Fibroblast of skin of scalp (primary cell): ENCODE results near the gene HOXB4.

Experiments used
- DNase-seq: peaks from one replicate; pipeline ENCODE4 v3.0.0-alpha.2; 2013

HOXB4 gene

DNA sequence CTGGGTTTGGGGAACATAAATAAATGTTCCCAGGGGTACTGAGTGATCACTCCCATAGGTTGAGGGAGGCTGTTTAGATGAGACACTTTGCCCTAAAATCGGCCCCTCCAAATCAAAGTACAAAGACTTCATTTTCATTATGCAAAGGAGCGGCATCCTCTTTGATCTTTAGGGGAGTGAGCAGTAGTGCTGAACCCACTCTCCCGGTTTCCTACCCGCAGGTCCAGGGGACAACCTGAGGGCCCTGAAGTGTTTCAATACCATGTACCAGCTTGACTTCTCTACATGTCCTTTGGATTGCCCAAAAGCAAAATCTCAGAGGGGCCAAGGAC lies 23.0 kb upstream of the HOXB4 start:
- DNase-seq: no peak

DNA sequence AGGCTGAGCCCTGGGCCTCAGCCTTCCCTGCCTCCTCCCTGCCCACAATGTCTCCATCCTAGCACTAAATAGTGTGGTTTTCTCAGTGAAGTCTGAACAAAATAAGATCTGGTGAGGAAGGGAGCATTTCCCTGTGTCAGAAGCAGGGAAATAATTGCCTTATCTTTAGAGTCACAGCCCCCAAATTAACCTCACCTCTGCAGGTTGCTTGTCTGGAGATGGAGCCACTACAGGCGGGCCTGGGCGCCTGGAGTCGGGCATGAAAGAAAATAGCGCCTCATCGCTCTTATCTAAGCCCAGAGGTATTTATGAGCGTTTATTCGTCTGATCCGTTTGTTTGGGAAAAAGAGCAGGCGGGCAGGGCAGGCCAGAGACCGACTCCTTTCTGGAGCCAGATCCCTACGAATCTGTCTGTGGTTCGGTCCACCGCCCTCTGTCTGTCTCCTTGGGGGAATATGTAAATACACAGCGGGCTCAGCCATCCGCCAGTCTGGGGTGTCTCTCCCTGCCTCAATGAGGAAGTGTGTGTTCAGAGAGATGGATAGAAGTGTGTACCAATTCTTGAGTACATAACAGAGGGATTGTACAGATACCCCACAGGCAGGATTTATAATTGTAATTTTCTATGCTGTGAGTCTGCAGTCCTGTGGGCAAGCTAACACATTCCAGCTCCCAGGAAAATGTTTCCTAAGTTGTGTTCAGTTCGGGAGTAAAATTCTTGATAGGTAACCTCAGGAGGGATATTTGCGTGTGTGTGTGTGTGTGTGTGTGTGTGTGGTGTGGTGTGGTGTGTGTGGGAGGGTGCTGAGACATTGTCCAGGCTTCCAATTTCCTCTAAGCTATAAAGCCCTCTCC lies 22.3 kb upstream of the HOXB4 start:
- no peak for DNase-seq

DNA sequence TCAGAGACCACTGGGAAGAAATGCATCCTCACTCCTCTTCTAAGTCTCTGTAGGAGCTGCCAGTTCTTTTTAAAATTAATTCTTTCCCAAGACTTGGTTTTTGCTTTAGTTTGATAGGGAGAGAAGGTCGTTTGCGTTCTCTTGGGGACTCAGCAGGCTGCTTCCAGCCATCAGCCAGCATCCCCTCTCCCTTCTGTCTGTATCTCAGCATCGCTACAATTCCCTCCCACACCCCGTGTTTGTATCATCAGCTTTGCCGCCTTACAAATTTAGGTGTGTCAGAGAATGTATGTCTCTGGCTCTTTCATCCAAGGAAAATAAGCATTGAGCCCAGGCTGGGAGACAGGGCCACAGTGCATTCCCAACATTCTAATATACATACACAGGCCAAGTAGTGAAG lies 21.2 kb upstream of the HOXB4 start:
- DNase-seq: no peak

- no peak for DNase-seq
Measured at GRCh38 chr17:48598736-48599135, 20.6 kb upstream of the HOXB4 start.

GRCh38 chr17:48597778-48598631 lies 19.9 kb upstream of the HOXB4 start:
- DNase-seq: peak; percentile 37

- DNase-seq: no peak
Measured at GRCh38 chr17:48597528-48597777, 19.3 kb upstream of the HOXB4 start.

DNA sequence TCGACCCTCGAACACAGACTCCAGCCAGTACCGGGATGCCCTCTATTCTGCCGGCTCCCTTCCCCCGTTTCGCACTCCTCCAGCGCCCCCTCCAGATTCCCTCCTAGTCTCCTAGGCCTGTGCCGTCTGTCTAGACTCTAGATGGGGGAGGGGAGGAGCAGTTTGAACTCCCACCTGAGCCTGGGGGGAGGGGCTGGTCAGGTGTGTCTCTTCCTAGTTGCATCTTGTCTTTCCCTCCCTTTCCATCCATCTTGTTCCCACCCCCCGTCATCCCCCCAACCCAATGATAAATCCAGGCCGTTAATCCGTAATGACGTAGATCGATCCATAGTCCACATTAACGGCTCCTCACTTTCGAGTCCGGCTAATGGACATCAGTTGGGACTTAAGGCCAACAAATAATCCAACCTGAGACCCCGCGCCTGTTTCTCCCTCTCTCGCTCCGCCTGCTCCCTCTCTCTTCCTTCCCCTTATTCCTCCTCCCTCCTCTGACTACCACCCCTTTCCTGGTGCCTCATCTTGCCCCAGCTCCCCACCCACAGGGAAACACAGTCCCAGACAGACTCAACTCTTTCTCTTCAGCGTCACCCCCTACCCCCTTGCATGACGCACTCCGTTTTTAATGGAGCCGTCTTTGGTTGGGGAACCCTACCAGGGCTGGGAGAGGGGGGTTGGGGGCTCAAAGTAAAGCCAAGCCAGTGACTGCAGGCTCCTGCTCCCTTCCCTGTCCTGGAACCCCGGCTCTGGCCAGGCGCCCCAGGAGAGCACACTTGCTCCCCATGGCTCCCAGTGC lies 18.8 kb upstream of the HOXB4 start:
- DNase-seq: no peak

DNA sequence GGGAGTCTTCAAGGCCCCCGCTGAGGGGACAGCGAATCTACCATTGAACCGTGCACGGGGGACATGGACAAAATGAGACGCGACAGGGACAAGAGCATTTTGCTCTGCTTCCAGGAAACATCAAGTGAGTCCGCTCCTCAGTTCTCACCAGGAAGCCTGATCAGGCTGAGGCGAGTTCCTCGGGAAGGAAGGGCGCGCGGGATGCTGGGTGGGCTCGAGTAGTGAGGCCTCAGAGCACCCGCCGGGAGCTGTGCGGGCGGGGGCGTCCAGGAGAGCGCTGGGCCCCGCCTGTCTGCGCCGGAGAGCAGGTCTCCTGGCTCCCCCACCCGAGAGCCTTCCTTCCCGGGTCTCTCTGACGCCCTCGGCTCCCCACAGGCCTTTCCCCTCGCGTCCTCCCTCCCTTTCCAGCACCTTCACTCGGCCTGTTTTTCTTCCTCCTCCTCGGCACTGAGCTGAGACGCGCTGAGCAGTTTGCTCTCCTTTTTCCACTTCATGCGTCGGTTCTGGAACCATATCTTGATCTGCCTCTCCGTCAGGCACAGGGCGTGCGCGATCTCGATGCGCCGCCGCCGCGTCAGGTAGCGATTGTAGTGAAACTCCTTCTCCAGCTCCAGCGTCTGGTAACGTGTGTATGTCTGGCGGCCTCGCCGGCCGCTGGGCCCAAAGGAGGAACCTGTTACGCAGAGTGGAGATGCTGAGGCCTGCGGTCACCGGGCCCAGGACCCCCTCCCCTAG lies 18.0 kb upstream of the HOXB4 start:
- DNase-seq: no peak

- no peak for DNase-seq
Measured at GRCh38 chr17:48595278-48595999, 17.3 kb upstream of the HOXB4 start.

GRCh38 chr17:48594538-48595277 lies 16.6 kb upstream of the HOXB4 start:
- no peak for DNase-seq

DNA sequence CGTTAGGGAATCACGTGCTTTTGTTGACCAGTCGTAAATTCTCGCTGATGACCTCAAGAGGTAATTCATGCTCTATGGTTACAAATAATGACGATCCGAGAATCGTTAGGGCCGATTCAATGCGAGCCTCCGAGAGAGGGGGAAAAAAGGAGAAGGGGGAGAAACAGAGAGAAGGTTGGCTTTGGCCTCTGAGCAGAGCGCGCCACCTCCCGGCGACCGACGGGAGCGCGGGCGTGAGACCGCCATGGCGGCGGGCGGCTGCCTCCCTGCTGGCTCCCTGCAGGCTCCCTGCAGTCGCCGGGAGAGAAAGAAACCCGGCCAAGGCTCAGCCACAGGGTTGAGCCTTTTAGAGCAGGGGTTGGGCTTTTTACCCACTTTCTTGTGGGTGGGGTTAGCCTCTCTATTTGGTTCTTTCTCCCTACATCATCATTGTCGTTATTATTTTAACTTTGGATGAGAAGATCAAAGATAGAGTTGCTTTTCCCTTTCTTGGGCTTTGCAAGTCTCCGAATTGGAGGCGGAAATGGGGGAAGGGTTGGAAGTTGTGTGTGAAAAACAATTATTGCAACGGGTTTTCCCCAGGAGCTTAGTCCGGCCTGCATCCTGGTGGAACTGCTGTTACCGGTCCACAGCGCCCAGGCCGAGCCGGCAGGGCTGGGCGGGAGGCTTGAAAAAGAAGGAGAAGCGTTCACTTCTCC lies 15.8 kb upstream of the HOXB4 start:
- peak; percentile 87 for DNase-seq

DNA sequence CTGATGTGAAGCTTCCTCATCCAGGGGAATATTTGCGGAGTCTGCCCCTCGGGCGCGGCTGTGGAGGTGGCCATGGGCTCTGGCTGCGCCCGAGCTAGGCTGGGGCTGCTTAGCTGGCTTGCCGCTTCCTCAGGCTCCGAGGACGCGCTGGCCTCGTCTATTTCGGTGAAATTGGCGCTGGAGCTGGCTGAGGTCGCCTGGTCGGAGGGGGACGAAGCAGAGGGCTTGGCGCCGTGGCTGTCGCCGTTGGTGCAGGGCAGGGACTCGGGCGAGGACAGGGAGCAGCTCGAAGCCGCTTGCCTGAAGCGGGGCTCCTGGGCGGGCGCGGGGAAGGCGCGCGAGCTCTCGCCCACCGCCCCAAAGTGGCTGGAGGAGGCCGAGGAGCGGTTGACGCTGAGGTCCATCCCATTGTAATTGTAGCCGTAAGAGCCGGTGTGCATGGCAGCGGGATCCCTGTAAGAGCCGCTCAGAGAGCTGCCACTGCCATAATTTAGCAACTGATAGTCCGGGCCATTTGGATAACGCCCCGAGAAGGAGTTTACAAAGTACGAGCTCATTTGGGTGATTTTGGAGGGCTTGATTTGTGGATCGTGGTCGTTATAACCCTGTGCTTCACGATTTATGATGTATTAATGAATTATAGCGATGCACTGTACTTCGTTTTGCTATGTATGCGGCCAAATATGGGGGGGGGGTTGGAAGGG lies 15.1 kb upstream of the HOXB4 start, which contains the start of gene HOXB5:
Gene HOXB5 (minus strand): TSS at position 654 of the 704 bp plus-strand sequence. CDS start 97 bp downstream, at position 557.
- DNase-seq: no peak

DNA sequence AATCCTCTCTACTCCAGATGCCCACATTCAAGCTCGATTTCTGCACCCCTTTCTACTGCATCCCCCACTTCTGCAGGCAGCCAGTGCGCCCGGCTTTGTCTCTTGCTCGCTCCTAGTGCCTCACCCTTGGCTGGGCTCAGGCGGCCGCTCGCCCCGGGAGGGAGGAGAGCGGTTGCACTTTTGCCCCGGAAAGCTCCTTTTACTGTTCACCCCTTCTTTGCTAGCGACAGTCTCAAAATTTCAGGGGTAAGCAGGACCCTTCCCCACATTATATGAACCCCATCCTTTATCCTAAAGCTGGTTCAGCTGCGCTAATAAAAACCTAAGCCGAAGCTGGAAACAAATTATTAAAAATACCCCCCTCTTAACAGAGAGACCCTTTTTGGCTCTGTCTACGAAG lies 14.4 kb upstream of the HOXB4 start:
- no peak for DNase-seq

DNA sequence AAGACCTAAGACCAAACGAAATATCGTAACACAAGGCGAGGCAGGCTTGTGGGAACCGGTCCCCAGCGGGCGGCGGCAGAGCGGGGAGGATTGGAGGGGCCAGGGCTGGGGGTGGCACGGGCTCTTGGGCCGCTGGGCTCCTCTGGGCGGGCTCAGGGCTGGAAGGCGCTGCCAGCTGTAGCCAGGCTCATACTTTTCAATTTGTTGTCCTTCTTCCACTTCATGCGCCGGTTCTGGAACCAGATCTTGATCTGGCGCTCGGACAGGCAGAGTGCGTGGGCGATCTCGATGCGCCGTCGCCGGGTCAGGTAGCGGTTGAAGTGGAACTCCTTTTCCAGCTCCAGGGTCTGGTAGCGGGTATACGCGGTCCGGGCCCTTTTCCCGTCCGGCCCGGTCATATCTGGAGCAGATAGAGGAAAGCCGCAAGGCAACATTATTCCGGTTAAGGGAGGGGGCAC lies 13.9 kb upstream of the HOXB4 start:
- no peak for DNase-seq

GRCh38 chr17:48591255-48592056 lies 13.3 kb upstream of the HOXB4 start:
- DNase-seq: no peak

GRCh38 chr17:48590607-48591161 lies 12.5 kb upstream of the HOXB4 start:
- no peak for DNase-seq

DNA sequence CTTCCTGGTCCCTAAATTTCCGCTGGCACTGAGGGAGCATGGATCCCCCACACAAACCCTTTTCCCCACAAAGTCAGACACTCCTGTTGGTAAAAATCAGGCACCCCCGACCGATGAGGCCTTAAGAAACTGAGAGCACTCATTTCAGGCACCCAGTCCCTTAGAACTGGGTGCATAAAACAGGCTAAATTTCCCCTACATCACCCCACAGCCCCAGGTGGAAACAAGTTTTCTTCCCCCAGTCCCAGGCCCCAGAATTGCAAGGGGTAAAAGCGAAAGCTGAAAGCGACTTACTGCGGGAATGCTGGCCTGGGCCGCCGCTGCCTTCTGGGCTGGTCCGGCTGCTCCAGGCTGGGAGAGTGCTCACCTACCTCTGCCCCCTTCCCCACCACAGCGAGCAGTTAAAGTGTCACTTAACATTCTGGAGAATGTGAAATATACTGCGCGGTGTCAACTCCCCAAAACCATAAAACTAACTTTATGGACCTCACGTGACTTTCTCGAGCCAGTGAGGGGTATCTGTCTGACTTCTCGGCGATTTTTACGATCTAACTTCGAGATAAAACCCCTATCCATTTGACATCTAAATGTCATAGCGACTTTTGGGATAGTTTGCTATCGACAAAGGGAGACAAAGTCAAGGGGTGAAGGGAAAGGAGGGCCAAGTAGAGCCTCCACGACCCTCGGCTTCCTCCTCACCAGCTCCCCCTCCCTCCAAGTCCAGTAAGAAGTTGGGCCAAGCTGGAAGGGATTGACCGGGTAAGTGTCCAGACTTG lies 11.9 kb upstream of the HOXB4 start, which contains the start of gene HOXB3:
Gene HOXB3 (minus strand): TSS at position 411 of the 776 bp plus-strand sequence. CDS start 37,767 bp downstream, outside the sequence.
- no peak for DNase-seq
